ENCODE results near the gene IL17REL.

Gene IL17REL

DNA sequence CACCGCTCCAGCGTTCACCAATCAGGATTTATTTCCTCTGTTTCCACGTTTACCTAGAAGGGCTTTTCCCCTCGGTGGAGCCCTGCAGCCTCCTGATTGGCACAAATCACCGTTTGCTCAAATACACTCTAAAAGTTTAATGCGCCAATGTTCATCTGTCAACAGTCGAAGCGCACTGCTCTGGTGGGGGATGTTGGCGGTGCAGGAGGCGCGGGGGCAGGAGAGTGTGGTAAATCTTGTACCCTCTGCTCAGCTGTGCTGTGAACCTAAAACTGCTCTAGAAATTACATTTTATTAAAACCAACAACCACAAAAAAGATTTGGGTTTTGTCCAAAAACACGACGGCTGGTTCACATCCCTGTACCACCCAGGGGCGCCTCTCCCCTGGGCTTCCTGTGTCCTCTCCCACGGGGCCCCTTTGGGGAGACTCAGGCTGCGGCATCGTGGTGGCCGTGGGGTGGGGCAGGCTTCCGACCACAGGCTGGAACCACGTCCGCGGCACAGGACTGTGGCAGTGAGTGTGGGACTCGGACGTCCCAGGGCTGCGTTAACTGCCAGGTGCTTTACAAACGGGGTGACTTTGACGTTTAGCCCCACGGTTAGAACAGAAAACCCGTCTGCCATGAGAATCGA, 32.0 kb upstream of the IL17REL start:
- Histone ChIP-seq H3K27ac (no peak overlapping the region), H3K4me3 (no peak overlapping the region)
- no peak for DNase-seq (ENCODE audit: low spot score)
- TF ChIP-seq, protein P1, sequence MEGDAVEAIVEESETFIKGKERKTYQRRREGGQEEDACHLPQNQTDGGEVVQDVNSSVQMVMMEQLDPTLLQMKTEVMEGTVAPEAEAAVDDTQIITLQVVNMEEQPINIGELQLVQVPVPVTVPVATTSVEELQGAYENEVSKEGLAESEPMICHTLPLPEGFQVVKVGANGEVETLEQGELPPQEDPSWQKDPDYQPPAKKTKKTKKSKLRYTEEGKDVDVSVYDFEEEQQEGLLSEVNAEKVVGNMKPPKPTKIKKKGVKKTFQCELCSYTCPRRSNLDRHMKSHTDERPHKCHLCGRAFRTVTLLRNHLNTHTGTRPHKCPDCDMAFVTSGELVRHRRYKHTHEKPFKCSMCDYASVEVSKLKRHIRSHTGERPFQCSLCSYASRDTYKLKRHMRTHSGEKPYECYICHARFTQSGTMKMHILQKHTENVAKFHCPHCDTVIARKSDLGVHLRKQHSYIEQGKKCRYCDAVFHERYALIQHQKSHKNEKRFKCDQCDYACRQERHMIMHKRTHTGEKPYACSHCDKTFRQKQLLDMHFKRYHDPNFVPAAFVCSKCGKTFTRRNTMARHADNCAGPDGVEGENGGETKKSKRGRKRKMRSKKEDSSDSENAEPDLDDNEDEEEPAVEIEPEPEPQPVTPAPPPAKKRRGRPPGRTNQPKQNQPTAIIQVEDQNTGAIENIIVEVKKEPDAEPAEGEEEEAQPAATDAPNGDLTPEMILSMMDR (IDR thresholded peaks at IDR 0.05), result no peak

DNA sequence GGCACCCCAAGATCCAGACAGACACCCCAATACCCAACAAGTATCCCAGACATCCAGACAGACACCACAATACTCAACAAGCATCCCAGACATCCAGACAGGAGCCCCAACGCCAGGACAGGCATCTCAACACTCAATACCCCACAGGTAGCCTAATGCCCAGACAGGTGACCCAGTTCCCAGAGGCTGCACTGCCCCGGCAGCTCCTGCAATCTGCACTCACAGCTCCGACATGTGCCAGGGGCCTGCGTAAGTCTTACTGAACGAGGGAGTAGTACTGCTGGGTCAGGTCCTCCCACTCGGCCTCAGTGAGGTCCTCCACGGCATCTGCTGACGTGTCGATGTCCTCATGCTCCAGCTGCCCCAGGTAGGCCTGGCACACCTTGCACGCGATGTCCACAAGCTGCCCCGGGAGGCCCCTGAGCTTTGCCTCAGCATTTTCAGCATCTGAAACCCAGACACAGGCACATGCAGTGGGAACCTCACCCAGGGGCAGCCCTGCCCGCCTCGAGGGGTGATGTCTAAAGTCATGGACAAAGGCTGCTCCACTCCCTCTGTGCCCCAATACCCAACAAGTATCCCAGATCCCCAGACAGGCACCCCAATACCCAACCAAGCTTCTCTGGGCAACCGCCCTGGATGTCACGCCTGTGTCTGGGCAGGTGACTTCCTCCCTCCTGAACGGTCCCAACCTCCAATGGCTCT, 28.9 kb upstream of the IL17REL start:
- no peak overlapping the region for H3K4me3 ChIP-seq
- peak; percentile 58 for DNase-seq (ENCODE audit: low spot score)
- TF ChIP-seq, protein P1 (IDR thresholded peaks at IDR 0.05), result no peak
- no peak overlapping the region for H3K27ac ChIP-seq

DNA sequence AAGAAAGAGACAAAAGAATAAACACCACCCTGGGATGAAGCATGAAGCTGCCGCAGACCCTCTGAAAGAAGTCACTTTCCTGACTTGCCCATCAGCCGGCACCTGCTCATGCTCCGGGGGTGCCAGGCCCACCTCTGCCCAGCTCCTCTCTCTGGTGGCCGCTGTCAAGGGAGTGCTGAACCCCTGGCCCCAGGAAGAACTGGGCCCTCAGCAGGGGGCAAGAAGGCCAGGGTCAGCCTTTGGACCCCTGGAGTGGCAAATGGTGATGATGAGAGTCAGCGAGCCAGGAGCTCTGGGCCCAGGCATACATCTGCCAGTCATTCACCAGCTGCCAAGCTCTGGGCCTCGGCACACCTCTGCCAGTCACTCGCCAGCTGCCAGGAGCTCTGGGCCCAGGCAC, 28.2 kb upstream of the IL17REL start:
- TF ChIP-seq, protein P1 (IDR thresholded peaks at IDR 0.05), result no peak
- peak; percentile 60 for DNase-seq (ENCODE audit: low spot score)
- H3K4me3 ChIP-seq, result no peak overlapping the region
- no peak overlapping the region for H3K27ac ChIP-seq

DNA sequence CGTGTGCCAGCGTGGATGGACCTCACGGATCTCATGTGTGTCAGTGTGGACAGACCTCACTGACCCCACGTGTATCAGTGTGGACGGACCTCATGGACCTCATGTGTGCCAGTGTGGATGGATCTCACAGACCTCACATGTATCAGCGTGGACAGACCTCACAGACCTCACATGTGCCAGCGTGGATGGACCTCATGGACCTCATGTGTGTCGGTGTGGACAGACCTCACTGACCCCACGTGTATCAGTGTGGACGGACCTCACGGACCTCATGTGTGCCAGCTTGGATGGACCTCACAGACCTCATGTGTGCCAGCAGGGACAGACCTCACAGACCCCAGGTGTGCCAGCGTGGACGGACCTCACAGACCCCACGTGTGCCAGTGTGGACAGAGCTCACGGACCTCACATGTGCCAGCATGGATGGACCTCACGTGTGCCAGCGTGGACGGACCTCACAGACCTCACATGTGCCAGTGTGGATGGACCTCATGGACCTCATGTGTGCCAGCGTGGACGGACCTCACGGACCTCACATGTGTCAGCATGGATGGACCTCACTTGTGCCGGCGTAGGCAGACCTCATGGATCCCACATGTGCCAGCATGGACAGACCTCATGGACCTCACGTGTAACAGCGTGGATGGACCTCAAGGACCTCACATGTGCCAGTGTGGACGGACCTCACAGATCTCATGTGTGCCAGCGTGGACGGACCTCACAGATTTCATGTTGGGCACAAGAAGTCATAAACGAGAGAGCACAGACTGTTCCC, 27.3 kb upstream of the IL17REL start:
- peak; percentile 57 for DNase-seq (ENCODE audit: low spot score)
- Histone ChIP-seq H3K4me3 (no peak overlapping the region), H3K27ac (no peak overlapping the region)
- TF ChIP-seq, protein P1 (IDR thresholded peaks at IDR 0.05), result no peak

DNA sequence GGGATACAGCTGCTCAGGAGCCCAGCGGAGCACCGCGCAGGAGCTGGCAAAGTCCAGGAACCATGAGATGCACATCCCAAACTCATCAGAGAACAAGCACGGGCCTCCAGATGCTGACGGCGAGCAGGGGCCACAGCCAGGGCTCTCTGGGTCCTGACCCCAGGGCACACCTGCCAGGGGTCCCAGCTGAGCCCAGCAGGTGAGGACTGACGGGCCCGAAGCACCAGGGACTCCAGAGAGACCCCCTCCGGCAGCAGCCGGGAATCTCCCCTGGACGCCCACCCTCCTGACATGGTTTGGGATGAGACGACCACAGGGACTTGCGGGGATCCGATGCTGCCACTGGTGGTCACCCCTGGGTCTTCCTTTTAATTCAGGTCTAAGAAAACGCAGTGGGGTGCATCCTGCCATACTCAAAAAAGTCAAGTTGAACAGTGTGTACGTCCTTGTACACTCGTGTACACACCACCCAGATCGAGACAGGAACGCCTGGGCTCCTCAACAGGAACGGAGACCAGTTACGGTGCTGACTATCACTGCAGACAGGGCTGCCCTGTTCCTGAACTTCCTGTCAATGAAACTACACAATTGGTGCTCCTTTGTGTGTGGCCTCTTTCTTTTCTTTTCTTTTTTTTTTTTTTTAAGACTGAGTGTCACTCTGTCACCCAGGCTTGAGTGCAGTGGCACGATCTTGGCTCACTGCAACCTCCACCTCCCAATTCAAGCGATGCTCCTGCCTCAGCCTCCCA, 23.6 kb upstream of the IL17REL start:
- TF ChIP-seq, protein P1 (IDR thresholded peaks at IDR 0.05), result no peak
- DNase-seq (ENCODE audit: low spot score), result no peak

DNA sequence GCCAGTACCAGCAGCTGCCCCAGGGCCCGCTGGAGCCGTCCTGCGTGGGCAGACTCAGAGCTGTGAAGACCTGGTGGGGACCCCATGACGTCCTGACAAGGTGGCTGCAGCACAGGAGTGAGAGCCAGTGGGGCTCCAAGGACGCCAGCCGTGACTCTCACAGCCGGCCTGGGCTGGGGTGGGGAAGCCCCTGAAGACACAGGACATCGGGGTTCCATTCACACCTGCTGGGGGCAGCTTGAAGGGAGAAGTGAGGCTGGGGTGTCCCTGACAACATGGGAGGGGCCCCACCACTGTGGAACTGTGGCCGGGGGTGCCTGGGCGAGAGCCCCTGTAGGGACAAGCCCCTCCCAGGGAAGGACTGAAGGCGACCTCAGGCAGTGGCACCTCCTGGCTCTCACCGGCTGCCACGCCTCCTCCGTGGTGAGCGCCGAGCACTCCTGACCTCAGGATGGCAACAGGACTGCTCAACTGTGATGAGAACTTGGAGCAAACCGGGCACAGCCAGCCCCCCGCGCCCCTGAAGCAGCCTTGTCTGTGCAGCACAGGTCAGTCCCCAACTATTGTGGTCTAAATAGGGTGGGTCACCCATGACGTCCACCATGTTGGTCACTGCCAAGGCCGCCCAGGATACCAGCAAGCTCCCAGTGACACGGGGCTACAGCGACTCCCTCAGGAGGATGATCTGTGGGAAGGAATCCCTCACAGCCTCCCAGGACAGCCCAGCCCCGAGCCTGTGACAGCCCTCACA, 22.7 kb upstream of the IL17REL start:
- Histone ChIP-seq H3K27ac (no peak overlapping the region), H3K4me3 (no peak overlapping the region)
- TF ChIP-seq, protein P1 (IDR thresholded peaks at IDR 0.05), result no peak
- DNase-seq (ENCODE audit: low spot score), result no peak

More for the DNA sequence above, 23.6 kb upstream of the IL17REL start:
- Histone ChIP-seq H3K4me3 (no peak overlapping the region), H3K27ac (no peak overlapping the region)
